HepG2 (cell line): Measurements from ENCODE around the gene EDNRB. TPM values are rescaled to one million over a fixed set of nuclear protein-coding genes. Genes with fewer than 3 reads are reported as not detected.

Experiments used
- ATAC-seq: fragments of 200-7000 bp; cut with Tn5 transposase; 3 replicates; pipeline ENCODE4 v1.9.1; 2020; ENCODE audit warnings: mild to moderate bottlenecking, moderate library complexity
- BruUV-seq: library from RNA; stranded (reverse); fragments of 400-500 nt; replicated peaks from 2 replicates; lab custom pipeline; 2021; lab: Mats Ljungman, UMichigan
- CTCF ChIA-PET: fragments of 300-600 bp; formaldehyde crosslinking; extraction: SDS; loops from one replicate; lab custom pipeline; 2021; ENCODE audit warnings: low total read pairs, inconsistent platforms, low intra/inter-chr PET ratio; lab: Yijun Ruan, JAX
- POLR2A ChIA-PET: fragments of 350-600 bp; sonication (Branson Sonifier 250); formaldehyde crosslinking; loops from one replicate; lab custom pipeline; 2020; ENCODE audit warnings: antibody characterized with exemption, inconsistent platforms; lab: Yijun Ruan, JAX
- DNase-seq: peaks from one replicate; pipeline ENCODE4 v3.0.0-alpha.2; 2015; ENCODE audit warnings: low spot score
- FAIRE-seq: peaks from 3 replicates; lab custom pipeline; 2011; peaks lifted over from hg19 to GRCh38; lab: Jason Lieb, UNC
- H2AFZ ChIP-seq: one replicate; pipeline ENCODE4 v1.6.1; 2011; ENCODE audit warnings: low read length, inconsistent platforms
- H3K27ac ChIP-seq: fragments of 300-600 bp; 3 replicates; pipeline ENCODE4 v1.8.0; 2011; ENCODE audit warnings: mixed run types, mild to moderate bottlenecking, mixed read lengths, low read length, inconsistent platforms; ENCODE audit not compliant: insufficient read depth; ENCODE audit errors: extremely low read length
- H3K27me3 ChIP-seq, 2 experiments: fragments of 200-600 bp in 1 of 2; 2 replicates in 1 of 2; 3 replicates in 1 of 2; pipeline versions ENCODE4 v1.6.0 to v1.8.0; 2011; ENCODE audit warnings: low read length in 2 of 2, mild to moderate bottlenecking in 2 of 2, moderate library complexity in 2 of 2, inconsistent platforms in 1 of 2; ENCODE audit not compliant: insufficient read depth in 2 of 2, control insufficient read depth in 1 of 2
- H3K36me3 ChIP-seq, 2 experiments: fragments of 200-600 bp in 1 of 2; replicated peaks in 1 of 2; 2 replicates in 1 of 2; 3 replicates in 1 of 2; pipeline versions ENCODE4 v1.5.1 to v1.8.0; 2011; ENCODE audit warnings: low read length in 2 of 2, inconsistent platforms in 1 of 2; ENCODE audit not compliant: insufficient read depth in 2 of 2, control insufficient read depth in 1 of 2
- H3K4me1 ChIP-seq: 2 replicates; pipeline ENCODE4 v1.5.1; 2012; ENCODE audit warnings: low read length, inconsistent platforms; ENCODE audit not compliant: insufficient read depth
- H3K4me2 ChIP-seq: 2 replicates; pipeline ENCODE4 v1.6.0; 2011; ENCODE audit warnings: low read depth, low read length, inconsistent platforms
- H3K4me3 ChIP-seq, 3 experiments: fragments of 200-600 bp in 1 of 3; sonication (generic), shearing (Covaris generic) in 1 of 3; replicated peaks in 1 of 3; 2 replicates each; pipeline ENCODE4 v1.5.1; 2011 to 2016; ENCODE audit warnings: low read length in 3 of 3, inconsistent platforms in 2 of 3, low read depth in 2 of 3, mild to moderate bottlenecking in 2 of 3, control low read depth in 1 of 3, mixed read lengths in 1 of 3; ENCODE audit not compliant: insufficient read depth in 1 of 3
- H3K79me2 ChIP-seq: one replicate; pipeline ENCODE4 v1.6.1; 2011; ENCODE audit warnings: low read length, inconsistent platforms; ENCODE audit not compliant: insufficient read depth
- H3K9ac ChIP-seq: 2 replicates; pipeline ENCODE4 v1.6.0; 2011; ENCODE audit warnings: mild to moderate bottlenecking, low read depth, low read length, inconsistent platforms; ENCODE audit not compliant: insufficient read depth
- H3K9me3 ChIP-seq: 2 replicates; pipeline ENCODE4 v1.5.1; 2012; ENCODE audit warnings: mild to moderate bottlenecking, low read length
- H4K20me1 ChIP-seq: 2 replicates; pipeline ENCODE4 v1.6.0; 2011; ENCODE audit warnings: inconsistent platforms, mild to moderate bottlenecking, low read length, moderate library complexity; ENCODE audit not compliant: insufficient read depth
- NKX3-1 ChIP-seq: sonication (generic); formaldehyde crosslinking; IDR thresholded peaks from 2 replicates; pipeline ENCODE4 v1.5.0; 2020; ENCODE audit warnings: missing genetic modification reagents
- ONECUT2 ChIP-seq: sonication (generic); formaldehyde crosslinking; IDR thresholded peaks from 2 replicates; pipeline ENCODE4 v1.4.0; 2020; ENCODE audit warnings: missing genetic modification reagents
- ZFP37 ChIP-seq: sonication (generic); formaldehyde crosslinking; IDR thresholded peaks from 2 replicates; pipeline ENCODE4 v1.4.0; 2020; ENCODE audit warnings: missing genetic modification reagents, borderline replicate concordance
- ZNF281 ChIP-seq: sonication (generic); formaldehyde crosslinking; IDR thresholded peaks from 2 replicates; pipeline ENCODE4 v1.4.0; 2020; ENCODE audit warnings: missing genetic modification reagents, borderline replicate concordance
- ZNF496 ChIP-seq: sonication (generic); formaldehyde crosslinking; IDR thresholded peaks from 2 replicates; pipeline ENCODE4 v1.8.1; 2023; ENCODE audit warnings: mild to moderate bottlenecking, moderate library complexity, missing genetic modification reagents; ENCODE audit not compliant: insufficient replicate concordance
- WGBS: methylation state at CpG from one replicate; pipeline ENCODE4 v1.1.6; 2017; ENCODE audit warnings: low lambda C conversion rate; 5-methylcytosine and 5-hydroxymethylcytosine counted together
- in situ Hi-C: cut with HindIII; loops from 2 replicates; pipeline ENCODE4 v1.10.0; 2017; ENCODE audit warnings: low pct_unique_long_range_greater_than_20kb; ENCODE audit not compliant: extremely low pct_ligation_motif_present
- intact Hi-C: fragments of 100-400 bp; cut with micrococcal nuclease; formaldehyde crosslinking; loops from one replicate; pipeline ENCODE4 v1.10.0; 2022; ENCODE audit not compliant: unreplicated experiment
- polyA plus RNA-seq, 8 experiments: library from polyadenylated mRNA; depleted of rRNA in 3 of 8; stranded (reverse) in 7 of 8; unstranded in 1 of 8; fragments of >200 nt; fragmentation: Illumina TruSeq in 4 of 8; extraction: Trizol in 4 of 8; gene quantifications; 2 replicates each; pipeline versions ENCODE4 v1.2.1 to v1.2.3, GENCODE V29; 2011 to 2016; ENCODE audit warnings: low read depth in 4 of 8, missing spikeins in 1 of 8, mixed read lengths in 1 of 8; ENCODE audit not compliant: insufficient read depth in 1 of 8
- total RNA-seq, 5 experiments: library from RNA; depleted of rRNA; stranded (reverse); fragments of >200 nt; fragmentation: Illumina TruSeq; extraction: Trizol; gene quantifications; 2 replicates each; pipeline ENCODE4 v1.2.3, GENCODE V29; 2016; ENCODE audit warnings: low read depth in 1 of 5
- TF ChIP-seq, protein P1 (sequence below): sonication (generic); formaldehyde crosslinking; conservative IDR thresholded peaks from 2 replicates; pipeline ENCODE4 v1.4.0; 2020; ENCODE audit warnings: missing genetic modification reagents

EDNRB gene
- total and polyA plus RNA-seq, 2 of the 13 experiments (the other 11 are each of a cell fraction or from before 2014, with no cell fraction given), result not detected

DNA sequence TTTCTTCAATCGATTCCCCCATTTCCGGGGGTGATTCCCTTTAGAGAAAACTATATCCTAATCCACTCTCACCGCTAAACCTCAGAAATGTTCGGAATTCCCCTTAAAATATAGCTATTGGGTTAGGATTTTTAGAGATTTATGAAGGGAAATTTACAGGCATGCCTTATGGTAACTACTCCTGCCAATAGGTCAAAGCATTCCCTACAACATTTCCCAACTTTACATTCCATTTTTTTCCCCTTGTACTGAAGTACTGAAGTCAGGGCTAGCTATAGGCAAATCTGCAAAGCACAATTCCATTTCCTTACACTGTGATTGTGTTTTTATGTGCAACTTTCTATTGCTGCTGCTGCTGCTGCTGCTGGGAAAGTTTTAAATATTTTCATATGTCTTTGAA is 2.1 kb downstream of the EDNRB start:
- in situ Hi-C loops (no loop called here), intact Hi-C loops (no loop called here)
- ATAC-seq, result no peak
- H3K9me3 ChIP-seq, result peaks cover 14% of the 10 kb centered on the region; the same call in 1 of the 2 replicates
- POLR2A ChIA-PET, result no interaction called here
- no peaks in the 10 kb centered on the region for H3K79me2 ChIP-seq
- no peaks in the 10 kb centered on the region for H3K27me3 ChIP-seq
- H3K27ac ChIP-seq, result no peak overlapping the region
- H3K36me3 ChIP-seq, result no peaks in the 10 kb centered on the region
- no TSS peak for BruUV-seq
- no peak overlapping the region for H3K4me3 ChIP-seq
- H4K20me1 ChIP-seq, result no peaks in the 10 kb centered on the region
- no peak for FAIRE-seq
- CTCF ChIA-PET, result no interaction called here
- H3K4me1 ChIP-seq, result no peaks in the 10 kb centered on the region
- no peak overlapping the region for H3K4me2 ChIP-seq
- no peak for DNase-seq
- no peak for TF ChIP-seq ZNF496 (CRISPR knock-in tag)
- TF ChIP-seq, protein P1, sequence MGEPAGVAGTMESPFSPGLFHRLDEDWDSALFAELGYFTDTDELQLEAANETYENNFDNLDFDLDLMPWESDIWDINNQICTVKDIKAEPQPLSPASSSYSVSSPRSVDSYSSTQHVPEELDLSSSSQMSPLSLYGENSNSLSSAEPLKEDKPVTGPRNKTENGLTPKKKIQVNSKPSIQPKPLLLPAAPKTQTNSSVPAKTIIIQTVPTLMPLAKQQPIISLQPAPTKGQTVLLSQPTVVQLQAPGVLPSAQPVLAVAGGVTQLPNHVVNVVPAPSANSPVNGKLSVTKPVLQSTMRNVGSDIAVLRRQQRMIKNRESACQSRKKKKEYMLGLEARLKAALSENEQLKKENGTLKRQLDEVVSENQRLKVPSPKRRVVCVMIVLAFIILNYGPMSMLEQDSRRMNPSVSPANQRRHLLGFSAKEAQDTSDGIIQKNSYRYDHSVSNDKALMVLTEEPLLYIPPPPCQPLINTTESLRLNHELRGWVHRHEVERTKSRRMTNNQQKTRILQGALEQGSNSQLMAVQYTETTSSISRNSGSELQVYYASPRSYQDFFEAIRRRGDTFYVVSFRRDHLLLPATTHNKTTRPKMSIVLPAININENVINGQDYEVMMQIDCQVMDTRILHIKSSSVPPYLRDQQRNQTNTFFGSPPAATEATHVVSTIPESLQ (CRISPR knock-in tag), result no peak
- TF ChIP-seq, all 625 proteins: peak for 0
- 0% methylated on average over 4 of the region's 4 CpGs for WGBS
- no peak overlapping the region for H2AFZ ChIP-seq
- H3K9ac ChIP-seq, result no peak overlapping the region

- Histone ChIP-seq H3K27me3 (no peaks in the 10 kb centered on the region), H3K27ac (no peak overlapping the region), H4K20me1 (no peaks in the 10 kb centered on the region), H3K4me3 (no peak overlapping the region), H2AFZ (no peak overlapping the region), H3K9ac (no peak overlapping the region), H3K9me3 (peaks cover 14% of the 10 kb centered on the region; the same call in 1 of the 2 replicates), H3K4me2 (no peak overlapping the region), H3K36me3 (no peaks in the 10 kb centered on the region), H3K4me1 (no peaks in the 10 kb centered on the region), H3K79me2 (no peaks in the 10 kb centered on the region)
- no peak for TF ChIP-seq NKX3-1
- TF ChIP-seq ONECUT2 (CRISPR knock-in tag), result no peak
- TF ChIP-seq ZNF281 (CRISPR knock-in tag), result no peak
- no peak for TF ChIP-seq ZFP37 (CRISPR knock-in tag)
- BruUV-seq, result no TSS peak
- ATAC-seq (no peak), FAIRE-seq (no peak), DNase-seq (no peak)
- WGBS, result 42% methylated on average over 1 of the region's 1 CpG
- ChIA-PET POLR2A (no interaction called here), CTCF (no interaction called here)
- in situ Hi-C loops (no loop called here), intact Hi-C loops (no loop called here)
Measured at GRCh38 chr13:77915686-77916085, 2.9 kb downstream of the EDNRB start.
